RWPE2 (cell line): Measurements from ENCODE around the gene LMTK3.

Source experiments
- ATAC-seq: fragments of 200-7000 bp; cut with Tn5 transposase; 3 replicates; pipeline ENCODE4 v1.9.1; 2021; ENCODE audit warnings: low read depth
- DNase-seq: peaks from one replicate; pipeline ENCODE4 v3.0.0-alpha.2; 2020; ENCODE audit warnings: low spot score
- H3K27ac ChIP-seq: fragments of 450-650 bp; 2 replicates; pipeline ENCODE4 v1.5.1; 2017; ENCODE audit warnings: mild to moderate bottlenecking; ENCODE audit not compliant: poor library complexity, severe bottlenecking
- H3K27me3 ChIP-seq: fragments of 250-450 bp; sonication (Bioruptor Pico); 2 replicates; pipeline ENCODE4 v1.5.1; 2021; ENCODE audit warnings: mild to moderate bottlenecking, moderate library complexity; ENCODE audit not compliant: insufficient read depth, poor library complexity, severe bottlenecking
- H3K36me3 ChIP-seq: fragments of 250-450 bp; sonication (Bioruptor Pico); 2 replicates; pipeline ENCODE4 v1.5.1; 2020; ENCODE audit warnings: low read depth, mild to moderate bottlenecking, moderate library complexity
- H3K4me1 ChIP-seq: fragments of 250-450 bp; sonication (Bioruptor Pico); 2 replicates; pipeline ENCODE4 v1.5.1; 2021; ENCODE audit warnings: mild to moderate bottlenecking, moderate library complexity; ENCODE audit not compliant: insufficient read depth, poor library complexity, severe bottlenecking
- H3K4me3 ChIP-seq: fragments of 250-450 bp; sonication (Bioruptor Pico); 2 replicates; pipeline ENCODE4 v1.5.1; 2021; ENCODE audit warnings: mild to moderate bottlenecking, moderate library complexity; ENCODE audit not compliant: severe bottlenecking
- H3K9me3 ChIP-seq: fragments of 250-450 bp; sonication (Bioruptor Pico); 2 replicates; pipeline ENCODE4 v1.5.1; 2021; ENCODE audit warnings: mild to moderate bottlenecking, moderate library complexity; ENCODE audit not compliant: severe bottlenecking
- CTCF ChIP-seq: fragments of 450-650 bp; IDR thresholded peaks from one replicate; pipeline ENCODE4 v1.5.1; 2017; ENCODE audit warnings: mild to moderate bottlenecking, moderate library complexity; ENCODE audit not compliant: poor library complexity, severe bottlenecking

Gene LMTK3

DNA sequence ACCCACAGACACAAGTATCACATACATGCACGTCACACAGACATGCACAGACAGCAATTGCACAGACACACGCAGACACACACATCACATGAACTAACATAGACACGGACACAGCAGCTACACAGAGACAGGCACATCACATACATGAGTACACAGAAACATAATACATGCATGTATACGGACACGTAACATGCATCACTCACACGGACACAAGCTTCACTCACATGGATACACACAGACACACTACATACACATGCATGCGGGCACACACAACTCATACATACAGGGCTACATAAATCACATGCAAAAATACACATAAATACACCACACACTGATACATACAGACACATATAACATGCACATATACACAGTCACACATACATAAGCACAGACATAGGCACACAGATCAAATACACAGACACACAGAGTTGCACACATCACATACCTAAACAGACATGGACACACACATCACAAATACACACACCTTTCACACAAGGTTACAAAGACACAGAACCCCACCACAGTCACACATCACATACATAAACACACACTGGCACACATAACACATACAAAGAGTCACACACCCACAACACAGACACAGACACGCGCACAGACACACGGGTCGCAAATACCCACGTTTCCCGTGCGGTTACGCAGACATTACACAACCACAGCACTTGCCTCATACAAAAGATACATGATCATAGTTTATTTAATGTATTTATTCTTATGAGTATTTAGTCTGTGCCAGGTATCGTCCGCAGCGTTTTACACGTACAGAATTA is 1.1 kb upstream of the LMTK3 start:
- ATAC-seq (no peak), DNase-seq (no peak)
- H3K4me3 ChIP-seq = peak overlapping the region; percentile 47
- no peaks in the 10 kb centered on the region for H3K9me3 ChIP-seq
- no peak for TF ChIP-seq CTCF
- H3K36me3 ChIP-seq = no peaks in the 10 kb centered on the region
- H3K4me1 ChIP-seq = no peaks in the 10 kb centered on the region
- no peak overlapping the region for H3K27ac ChIP-seq
- H3K27me3 ChIP-seq = no peaks in the 10 kb centered on the region

DNA sequence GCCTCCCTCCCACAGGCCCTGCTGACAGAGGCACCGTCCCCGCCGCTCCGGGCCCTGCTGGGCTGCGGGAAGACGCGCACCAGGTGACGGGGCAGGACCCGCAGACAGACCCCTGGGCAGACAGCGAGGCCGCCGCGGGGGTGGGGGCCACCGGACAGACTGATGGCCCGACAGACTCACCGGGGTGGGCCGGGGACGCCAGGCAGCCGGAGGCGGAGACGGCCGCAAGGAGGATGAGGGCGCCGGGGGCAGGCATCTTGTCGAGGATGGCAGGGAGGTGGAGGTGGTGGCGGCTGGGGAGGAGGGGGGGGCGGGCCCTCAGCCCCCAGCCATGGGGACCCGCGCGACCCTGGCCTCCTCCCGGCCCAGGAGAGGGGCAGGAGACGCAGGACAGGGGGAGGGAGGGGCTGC is 309 bp downstream of the LMTK3 start:
- Histone ChIP-seq H3K36me3 (no peaks in the 10 kb centered on the region), H3K4me3 (no peak overlapping the region), H3K4me1 (no peaks in the 10 kb centered on the region), H3K9me3 (no peaks in the 10 kb centered on the region), H3K27me3 (no peaks in the 10 kb centered on the region), H3K27ac (no peak overlapping the region)
- ATAC-seq (no peak), DNase-seq (no peak)
- TF ChIP-seq CTCF = no peak

DNA sequence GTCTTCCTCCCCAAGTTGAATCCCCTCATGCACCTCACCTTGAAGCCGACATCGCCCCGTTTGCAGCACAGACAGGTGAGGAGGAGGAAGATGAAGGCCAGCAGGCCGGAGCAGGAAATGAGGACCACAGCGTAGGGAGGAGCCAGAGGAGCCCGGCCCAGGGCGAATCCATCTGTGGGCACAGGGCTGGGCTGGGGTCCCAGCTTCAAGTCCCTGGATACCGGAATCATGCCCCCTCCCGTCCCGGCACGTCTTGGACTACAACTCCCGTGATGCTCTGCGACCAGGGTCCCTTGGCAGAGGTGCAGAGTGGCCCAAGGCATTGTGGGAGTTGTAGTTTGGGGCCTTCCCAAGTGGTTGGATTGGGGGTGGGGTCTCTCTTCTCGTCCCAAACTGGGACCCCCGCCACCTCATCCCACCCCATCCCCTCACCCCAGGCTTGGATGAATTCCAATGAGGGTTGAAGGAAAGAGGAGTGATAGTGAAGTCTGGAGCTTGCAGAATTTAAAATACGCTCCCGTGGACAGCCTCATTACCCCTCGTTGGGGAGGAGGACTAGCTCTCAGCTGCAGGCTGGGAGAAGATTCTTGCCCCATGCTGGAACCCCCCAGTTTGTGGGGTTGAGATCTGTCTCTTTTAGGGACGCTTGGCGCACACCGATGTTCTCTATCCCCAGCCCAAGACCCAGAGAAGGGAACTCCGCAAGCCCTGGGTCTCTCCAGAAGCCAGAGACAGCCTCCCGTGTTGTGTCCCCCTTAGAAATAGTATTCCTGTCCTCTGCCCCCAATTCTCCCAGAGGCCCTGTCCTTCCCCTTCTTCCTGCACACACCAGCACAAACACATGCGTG is 990 bp downstream of the LMTK3 start:
- Histone ChIP-seq H3K27me3 (no peaks in the 10 kb centered on the region), H3K9me3 (no peaks in the 10 kb centered on the region), H3K36me3 (no peaks in the 10 kb centered on the region), H3K27ac (no peak overlapping the region), H3K4me3 (no peak overlapping the region), H3K4me1 (no peaks in the 10 kb centered on the region)
- ATAC-seq (peak; percentile 30; the same call in 1 of the 3 replicates), DNase-seq (no peak)
- TF ChIP-seq CTCF = no peak

GRCh38 chr19:48509467-48510194 is 2.0 kb downstream of the LMTK3 start:
- Histone ChIP-seq H3K4me1 (no peaks in the 10 kb centered on the region), H3K36me3 (no peaks in the 10 kb centered on the region), H3K27me3 (no peaks in the 10 kb centered on the region), H3K27ac (no peak overlapping the region), H3K4me3 (no peak overlapping the region), H3K9me3 (no peaks in the 10 kb centered on the region)
- TF ChIP-seq CTCF = no peak
- ATAC-seq = no peak
- no peak for DNase-seq
